Neural progenitor cell (in vitro differentiated cells): ENCODE measurements around the gene CAVIN4.

Experiments
- EZH2 ChIP-seq: fragments of 200-600 bp; sonication (generic); IDR thresholded peaks from 2 replicates; pipeline ENCODE4 v1.6.1; 2017; ENCODE audit warnings: antibody characterized with exemption, mild to moderate bottlenecking, moderate library complexity
- EZH2phosphoT487 ChIP-seq: fragments of 200-600 bp; sonication (generic); IDR thresholded peaks from 2 replicates; pipeline ENCODE4 v1.6.1; 2017; ENCODE audit warnings: antibody characterized with exemption
- TF ChIP-seq, protein P1 (sequence below): fragments of 200-600 bp; sonication (generic); IDR thresholded peaks from 2 replicates; pipeline ENCODE4 v1.5.1; 2017; ENCODE audit warnings: antibody characterized with exemption, mild to moderate bottlenecking

- TF ChIP-seq EZH2phosphoT487 (no peak), EZH2 (no peak)
- TF ChIP-seq, protein P1, sequence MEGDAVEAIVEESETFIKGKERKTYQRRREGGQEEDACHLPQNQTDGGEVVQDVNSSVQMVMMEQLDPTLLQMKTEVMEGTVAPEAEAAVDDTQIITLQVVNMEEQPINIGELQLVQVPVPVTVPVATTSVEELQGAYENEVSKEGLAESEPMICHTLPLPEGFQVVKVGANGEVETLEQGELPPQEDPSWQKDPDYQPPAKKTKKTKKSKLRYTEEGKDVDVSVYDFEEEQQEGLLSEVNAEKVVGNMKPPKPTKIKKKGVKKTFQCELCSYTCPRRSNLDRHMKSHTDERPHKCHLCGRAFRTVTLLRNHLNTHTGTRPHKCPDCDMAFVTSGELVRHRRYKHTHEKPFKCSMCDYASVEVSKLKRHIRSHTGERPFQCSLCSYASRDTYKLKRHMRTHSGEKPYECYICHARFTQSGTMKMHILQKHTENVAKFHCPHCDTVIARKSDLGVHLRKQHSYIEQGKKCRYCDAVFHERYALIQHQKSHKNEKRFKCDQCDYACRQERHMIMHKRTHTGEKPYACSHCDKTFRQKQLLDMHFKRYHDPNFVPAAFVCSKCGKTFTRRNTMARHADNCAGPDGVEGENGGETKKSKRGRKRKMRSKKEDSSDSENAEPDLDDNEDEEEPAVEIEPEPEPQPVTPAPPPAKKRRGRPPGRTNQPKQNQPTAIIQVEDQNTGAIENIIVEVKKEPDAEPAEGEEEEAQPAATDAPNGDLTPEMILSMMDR = no peak
These were observed 13.3 kb downstream of the CAVIN4 start for GRCh38 chr9:100591139-100591538.
